GM21825 (cell line): ENCODE measurements around the gene NUAK1.

Experiments
- ATAC-seq: cut with Tn5 transposase; IDR thresholded peaks from one replicate; pipeline ENCODE4 v1.9.1; 2021; ENCODE audit warnings: mild to moderate bottlenecking, moderate library complexity; ENCODE audit not compliant: unreplicated experiment

Gene NUAK1

DNA sequence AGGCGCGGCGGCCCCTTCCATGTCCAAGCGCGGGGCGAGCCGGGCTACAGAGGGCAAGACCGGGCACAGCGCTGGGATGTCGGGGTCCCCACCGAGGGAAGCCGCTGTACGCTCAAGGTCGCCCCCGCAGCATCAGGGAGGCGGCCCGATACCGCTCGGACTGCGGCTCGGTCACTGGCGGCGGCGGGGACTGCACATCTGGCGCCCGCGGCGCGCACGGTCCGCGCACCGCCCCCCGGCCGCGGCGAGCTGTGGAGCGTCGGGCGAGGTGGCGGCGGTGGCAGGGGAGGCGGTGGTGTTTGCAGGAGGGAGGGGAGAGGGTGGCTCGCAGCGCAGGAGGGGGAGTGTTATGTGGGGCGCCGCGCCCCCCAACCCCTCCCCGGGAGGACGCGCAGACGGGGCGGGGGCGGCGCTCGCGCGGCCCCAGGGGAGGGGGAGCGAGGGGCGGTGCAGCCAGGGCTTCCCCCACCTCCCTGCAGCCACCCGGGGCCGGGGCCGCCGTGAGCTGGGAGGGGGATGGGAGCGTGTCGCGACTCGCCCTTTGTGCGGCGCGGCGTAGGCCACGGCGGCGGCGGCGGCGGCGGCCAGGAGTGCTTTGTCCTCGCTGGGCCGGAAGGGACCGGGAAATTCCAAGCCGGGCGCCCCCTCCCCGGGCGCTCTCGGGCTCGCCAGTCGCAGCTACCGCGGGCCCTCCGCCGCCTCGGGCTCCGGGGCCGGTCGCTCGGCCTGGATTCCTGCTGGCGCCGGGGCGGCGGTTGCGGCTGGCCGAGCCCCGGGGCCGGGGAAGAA, at the start of gene NUAK1:
Gene NUAK1 (minus strand): TSS at position 322 of the 789 bp plus-strand sequence. CDS start 301 bp downstream, at position 21.
- ATAC-seq: no peak

DNA sequence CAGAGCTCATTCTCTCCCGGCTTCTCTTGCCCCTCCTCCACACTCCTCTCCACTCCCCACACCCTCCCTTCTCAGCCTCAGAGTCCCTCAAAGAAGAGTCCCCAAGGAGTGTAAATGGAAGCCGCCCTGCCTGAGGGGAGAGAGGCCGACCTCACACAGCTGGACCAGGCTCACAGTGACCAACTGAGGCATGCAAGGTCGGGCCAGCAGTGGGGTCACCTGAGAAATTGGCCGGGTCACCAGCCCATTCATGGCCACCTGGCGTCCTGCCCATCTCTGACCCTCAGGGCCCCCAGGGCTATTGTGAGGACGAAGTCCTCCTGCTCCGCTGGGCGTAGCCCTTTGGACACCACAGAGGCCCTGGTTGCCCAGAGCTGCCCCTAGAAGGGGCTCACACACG, 49.5 kb upstream of the NUAK1 start:
- ATAC-seq: no peak

DNA sequence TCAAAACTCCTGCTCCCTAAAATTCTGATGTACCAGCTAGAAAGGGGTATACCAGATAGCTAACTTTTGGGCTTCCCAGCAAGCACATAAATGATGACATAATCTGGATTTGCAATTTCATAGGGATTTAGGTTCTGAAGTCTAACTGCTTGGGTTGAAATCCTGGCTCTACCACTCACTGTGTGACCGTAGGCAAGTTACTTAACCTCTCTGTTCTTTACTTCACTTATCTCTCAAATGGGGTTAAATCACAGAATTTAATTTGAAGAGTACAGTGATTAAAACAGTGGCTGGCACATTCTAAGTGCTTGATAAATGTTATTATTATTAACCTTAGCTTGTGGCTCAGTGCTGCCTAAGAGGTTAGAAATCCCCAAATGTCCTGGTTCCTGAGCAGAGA, 49.1 kb upstream of the NUAK1 start:
- ATAC-seq: no peak

DNA sequence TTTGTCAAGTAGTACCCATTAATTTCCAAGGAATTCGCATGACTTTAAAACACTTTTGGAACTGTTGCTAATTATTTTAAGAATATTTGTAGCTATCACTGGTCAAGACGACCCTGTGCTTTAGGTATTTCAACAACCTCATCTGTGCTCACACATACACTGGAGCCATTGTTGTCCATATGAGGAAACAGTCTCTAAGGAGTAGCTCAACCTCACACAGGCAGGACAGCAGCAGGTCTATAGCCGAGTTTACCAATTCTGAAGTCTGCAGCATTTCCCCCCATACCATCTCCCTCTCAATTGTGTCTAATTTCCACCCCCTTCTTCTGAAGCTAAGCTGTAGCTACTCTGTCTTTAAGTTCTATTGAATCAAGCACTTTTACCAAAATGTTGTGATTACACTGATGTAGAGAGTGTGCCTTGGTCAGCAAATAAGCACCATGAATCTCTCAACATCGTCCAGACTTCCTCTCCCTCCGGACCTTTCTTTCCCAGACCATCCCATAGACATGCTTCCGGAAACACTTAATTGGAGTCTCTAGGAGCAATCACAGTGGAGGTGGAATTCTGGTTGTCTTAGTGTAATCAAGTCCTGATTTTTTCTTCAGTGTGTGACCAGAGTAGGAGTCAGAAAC, 48.5 kb upstream of the NUAK1 start:
- no peak for ATAC-seq

DNA sequence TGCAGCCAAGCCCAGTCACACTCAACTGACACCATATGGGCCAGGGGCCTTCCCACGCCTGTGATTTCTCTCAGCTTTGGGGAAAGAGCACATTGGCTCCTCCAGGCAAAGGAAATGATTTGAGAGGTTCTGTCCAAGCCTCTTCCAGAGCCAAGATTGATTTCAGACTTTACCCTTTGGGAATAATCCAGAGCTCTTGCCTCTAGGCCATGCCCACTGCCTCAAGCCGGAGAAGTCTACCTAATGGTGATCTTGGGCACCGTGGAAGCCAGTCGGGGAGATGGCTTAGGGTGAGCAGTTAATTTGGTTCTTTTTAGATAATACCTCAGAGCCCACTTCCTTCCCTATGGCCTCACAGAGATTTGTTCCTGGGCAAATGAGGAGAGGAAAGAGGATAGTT, 45.0 kb upstream of the NUAK1 start:
- no peak for ATAC-seq

DNA sequence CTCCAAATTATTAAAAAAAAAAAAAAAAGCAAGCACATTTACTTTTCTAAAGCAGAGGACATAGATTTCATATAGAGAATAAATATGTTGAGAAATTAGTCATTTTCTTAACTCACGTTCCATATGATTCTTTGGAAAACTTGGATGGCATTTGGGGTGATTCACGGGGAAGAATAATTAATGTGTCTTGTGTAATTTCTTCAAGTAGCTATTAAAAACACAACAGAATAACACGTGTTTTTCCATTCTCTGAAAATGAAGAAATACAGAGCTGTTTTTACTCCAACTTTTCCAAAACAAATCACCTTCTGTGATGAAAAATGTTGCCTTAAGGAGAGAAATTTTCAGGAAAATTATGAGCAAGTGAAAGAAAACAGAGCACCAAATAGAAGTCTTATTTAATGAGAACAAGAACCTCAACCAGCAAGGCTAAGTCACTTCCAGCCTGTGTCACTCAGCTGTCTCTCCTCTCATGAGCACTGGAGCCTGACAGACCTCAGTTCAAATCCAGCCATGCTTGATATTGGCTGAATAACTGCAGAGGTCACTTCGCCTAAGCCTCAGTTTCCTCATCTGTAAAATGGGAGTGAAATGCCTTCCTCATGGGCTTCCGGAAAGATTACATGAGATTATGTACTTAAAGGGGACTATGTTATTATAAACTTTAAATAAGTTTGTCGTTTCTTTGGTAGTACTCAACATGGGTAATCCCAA, 42.8 kb upstream of the NUAK1 start:
- ATAC-seq: no peak

DNA sequence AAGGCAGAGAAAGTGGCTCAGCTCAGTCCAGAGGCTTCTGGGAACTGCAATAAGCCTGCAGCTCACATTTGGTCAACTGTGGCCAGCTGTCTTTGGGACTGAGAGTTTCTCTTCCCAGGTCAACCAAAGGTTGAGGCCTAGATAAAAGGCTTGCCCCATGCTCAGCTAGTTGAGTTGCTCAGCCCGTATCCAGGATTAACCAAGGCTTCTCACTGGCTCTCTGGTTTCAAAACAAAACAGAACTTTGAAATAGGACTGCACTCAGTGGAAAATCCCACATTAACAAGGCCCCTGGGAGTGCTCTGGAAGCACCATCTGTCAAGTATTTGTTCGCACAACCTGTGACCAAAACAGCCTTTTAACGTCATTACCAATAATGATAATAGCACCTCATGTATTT, 40.3 kb upstream of the NUAK1 start:
- no peak for ATAC-seq

DNA sequence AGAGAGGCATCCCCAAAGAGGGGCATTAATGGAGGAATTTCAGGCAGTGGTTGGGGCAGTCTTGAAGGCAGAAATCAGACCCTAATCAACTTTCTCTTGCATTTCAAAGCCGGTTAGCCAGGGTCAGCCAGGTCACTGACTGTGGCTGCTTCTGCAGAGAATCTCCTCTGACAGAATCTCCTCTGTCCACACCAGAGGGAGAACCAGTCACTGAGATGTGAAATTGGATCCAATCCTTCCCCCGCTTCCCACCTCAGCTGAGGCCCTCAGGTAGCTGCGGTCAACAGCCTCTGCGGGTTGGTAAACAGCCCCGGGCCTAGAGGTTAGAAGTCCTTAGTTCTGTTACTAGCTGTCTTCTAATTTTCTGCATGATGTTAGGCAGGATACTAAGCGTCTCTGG, 39.8 kb upstream of the NUAK1 start:
- no peak for ATAC-seq

DNA sequence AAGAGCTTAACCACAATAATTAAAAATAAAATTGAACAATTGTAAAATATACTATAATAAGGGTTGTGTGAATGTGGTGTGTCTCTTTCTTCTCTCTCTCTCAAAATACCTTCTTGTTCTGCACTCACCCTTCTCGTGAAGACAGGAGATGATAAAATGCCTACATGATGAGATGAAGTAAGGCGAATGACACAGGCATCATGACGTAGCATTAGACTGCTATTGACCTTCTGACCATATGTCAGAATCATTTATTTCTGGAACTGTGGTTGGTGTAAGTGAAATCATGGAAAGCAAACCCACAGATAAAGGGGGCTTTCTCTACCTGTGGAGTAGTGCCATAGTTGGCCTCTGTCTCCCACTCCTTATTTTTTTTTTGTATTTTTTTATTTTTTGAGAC, 37.8 kb upstream of the NUAK1 start:
- ATAC-seq: no peak

DNA sequence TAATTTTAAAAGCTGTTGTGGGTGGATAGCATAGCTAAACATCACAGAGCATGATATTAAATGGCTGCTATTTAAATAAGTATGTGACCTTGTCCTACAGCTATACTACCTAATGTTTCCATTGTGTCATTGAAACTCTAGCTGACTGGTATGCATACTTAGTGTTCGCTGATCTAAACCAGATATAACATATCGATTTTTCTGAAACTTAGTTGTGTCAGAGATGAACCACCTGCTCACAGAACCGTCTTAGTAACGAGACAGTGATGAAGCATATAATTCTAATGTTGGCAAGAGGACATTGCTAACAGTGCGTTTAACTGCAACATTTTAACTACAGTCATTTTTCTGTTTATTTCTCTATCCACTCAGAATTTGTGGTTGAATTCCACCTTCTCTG, 36.1 kb upstream of the NUAK1 start:
- no peak for ATAC-seq

DNA sequence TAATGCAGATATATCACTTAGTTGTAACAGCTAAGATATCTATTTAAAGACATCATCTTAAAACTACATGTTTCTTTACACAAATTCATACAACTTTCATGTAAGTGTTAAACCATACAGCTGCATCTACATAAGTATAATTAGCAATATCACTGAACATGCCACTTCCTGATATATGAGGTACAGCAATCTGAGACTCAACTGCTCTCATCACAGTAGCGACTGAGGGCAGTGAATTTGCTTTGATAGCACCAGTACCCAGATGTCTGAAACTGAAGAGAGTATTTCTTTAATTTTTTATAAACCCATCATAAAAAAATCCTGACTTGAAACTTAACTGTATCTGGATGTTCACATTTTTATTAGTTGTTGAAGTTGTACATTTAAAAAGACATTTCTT, 34.7 kb upstream of the NUAK1 start:
- no peak for ATAC-seq

DNA sequence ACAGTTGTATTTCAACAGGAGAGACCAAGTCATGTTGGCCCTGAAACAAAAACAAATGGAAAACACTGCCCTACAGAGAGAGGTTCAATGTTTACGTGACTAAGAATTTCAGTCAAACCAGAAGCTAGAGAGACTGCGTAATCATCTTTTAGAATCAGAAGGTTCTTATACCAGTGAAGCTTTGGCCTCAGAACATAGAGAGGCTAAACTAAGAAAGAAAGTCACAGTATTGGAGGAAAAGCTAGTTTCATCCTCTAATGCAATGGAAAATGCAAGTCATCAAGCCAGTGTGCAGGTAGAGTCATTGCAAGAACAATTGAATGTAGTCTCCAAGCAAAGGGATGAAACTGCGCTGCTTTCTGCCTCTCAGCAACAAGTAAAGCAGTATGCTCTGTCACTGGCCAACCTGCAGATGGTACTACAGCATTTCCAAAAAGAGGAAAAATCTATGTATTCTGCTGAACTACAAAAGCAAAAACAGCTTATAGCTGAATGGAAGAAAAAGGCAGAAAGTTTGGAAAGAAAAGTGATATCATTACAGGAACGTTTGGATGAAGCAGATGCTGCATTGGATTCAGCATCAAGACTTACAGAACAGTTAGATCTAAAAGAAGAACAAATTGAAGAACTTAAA, 32.5 kb upstream of the NUAK1 start:
- no peak for ATAC-seq

DNA sequence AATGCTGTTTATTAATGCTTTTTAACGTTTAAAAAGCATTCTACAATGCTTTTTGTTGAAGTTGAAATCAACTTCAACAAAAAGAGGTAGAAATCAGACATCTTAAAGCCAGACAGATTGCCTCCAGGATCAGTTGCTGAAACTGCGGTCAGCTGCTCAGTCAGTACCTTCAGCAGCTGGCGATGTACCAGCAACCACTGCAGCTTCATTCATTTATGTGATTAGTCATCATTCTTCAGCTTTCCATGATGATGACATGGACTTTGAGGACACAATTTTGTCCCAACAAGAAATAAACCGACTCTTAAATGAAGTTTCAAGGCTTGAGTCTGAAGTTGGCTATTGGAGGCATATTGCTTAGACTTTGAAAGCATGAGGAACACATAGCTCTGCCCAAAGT, 31.5 kb upstream of the NUAK1 start:
- ATAC-seq: no peak

DNA sequence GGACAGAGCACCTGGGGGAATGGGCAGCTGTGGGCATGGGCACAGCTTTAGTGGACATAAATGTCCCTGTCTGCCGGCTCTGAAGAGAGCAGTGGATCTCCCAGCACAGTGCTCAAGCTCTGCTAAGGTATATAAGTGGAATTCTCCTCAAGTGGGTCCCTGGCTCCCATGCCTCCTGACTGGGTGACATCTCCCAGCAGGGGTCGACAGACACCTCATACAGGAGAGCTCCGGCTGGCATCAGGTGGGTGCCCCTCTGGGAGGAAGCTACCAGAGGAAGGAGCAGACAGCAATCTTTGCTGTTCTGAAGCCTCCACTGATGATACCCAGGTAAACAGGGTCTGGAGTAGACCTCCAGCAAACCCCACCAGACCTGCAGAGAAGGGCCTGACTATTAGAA, 25.0 kb upstream of the NUAK1 start:
- ATAC-seq: no peak

DNA sequence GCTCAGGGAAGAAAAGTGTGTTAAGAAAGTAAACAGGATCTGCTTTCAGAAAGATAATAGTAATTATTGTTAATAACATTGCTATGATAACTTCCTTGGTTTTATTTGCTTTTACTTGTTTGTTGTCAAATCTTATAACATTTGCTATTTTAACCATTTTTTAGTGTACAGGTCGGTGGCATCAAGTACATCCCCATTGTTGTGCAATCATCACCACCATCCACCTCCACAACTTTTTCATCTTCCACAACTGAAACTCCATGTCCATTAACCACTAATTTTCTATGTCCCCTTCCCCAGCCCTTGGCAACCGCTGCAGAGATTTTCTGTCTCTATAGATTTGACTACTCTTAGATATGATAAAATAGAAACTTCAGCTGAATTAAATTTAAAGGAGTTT, 22.7 kb upstream of the NUAK1 start:
- no peak for ATAC-seq

DNA sequence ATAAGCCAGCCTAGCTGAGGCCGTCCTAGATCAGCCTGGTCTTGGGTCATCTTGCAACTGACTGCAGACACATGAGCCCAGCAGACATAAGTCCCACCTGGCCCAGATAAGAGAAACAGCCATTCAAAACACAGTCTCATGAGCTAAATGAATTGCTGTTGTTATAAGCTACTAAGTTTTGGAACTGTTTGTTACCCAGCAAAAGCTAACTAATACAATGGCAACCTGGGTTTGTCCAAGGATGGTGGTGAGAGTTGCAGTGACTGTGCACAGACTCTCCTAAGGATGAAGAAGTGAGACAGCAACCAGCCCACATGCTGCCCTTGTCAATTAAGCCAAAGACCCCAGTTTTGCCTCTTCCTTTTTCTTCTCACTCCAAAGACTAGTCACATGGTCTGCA, 22.2 kb upstream of the NUAK1 start:
- no peak for ATAC-seq

DNA sequence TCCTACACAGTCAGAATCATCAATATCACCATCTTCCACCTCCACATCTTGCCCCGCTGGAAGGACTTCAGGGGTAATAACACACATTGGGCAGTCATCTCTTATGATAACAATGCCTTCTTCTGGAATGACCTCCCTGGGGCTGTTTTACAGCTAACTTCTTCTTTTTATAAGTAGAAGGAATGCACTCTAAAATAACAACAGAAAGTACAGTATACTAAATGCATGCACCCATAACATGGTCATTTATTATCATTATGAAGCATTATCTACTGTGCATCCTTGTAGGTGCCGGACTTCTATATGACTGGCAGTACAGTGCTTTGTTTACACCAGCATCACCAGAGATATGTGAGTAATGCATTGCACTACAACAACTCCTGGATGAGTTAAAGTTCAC, 19.0 kb upstream of the NUAK1 start:
- ATAC-seq: no peak

DNA sequence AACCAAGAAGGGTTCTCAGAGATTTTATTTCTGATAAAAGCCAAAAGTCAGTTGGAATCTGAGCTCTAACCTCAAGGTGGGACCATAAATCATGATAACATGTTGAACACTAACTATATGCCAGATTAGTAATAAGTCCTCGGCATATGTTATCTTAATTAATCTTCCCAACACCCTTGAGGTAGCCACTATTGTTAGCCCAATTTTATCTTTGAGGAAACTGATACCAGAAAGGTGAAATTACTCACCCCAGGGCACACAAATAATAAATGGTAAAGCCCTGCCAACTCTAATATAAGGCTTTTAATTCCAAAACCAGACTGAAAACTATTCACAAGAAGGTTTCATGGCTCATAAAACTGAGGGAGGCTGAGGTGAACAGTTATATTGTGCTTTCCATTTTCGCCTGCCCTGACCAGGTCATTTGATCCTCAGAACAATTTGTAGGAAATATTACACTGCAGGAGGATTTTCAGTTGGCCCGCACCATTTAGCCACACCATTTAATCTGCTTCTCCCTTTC, 16.1 kb upstream of the NUAK1 start:
- no peak for ATAC-seq

DNA sequence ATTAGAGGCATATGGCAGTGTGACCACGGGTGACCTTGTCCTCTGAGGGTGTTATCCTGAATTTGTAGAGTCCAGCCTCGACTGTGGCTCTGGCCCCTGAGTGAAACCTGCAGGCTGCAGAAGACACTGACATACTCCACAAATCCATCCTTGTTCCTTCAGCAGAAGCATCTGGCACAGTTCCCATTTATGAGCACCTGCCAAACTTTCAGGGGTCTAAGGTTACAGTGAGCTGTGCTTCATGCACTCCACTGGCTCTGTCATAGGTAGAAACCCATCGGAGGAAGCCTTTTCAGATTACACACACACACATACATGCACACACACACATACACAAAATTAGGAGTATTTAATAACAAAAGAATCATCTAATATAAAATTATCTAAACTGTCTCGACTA, 13.6 kb upstream of the NUAK1 start:
- no peak for ATAC-seq

DNA sequence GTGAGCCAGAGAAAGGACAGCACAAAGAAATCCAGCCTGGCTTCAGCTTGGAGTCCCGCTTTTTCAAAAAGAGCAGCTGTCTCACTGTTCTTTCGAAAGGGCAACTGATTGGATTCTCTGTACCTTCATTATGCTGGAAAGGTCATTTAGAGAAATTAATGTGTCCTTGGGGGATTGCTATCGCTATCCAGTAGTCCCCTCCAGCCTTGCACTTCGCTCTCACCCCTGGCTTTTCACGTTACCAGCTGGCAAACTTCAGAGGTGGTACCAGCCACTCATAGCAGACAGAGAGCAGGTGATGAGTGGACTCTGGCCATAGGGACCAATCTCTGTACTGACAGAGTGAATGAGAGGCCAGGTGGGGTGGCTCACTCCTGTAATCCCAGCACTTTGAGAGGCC, 11.8 kb upstream of the NUAK1 start:
- no peak for ATAC-seq

DNA sequence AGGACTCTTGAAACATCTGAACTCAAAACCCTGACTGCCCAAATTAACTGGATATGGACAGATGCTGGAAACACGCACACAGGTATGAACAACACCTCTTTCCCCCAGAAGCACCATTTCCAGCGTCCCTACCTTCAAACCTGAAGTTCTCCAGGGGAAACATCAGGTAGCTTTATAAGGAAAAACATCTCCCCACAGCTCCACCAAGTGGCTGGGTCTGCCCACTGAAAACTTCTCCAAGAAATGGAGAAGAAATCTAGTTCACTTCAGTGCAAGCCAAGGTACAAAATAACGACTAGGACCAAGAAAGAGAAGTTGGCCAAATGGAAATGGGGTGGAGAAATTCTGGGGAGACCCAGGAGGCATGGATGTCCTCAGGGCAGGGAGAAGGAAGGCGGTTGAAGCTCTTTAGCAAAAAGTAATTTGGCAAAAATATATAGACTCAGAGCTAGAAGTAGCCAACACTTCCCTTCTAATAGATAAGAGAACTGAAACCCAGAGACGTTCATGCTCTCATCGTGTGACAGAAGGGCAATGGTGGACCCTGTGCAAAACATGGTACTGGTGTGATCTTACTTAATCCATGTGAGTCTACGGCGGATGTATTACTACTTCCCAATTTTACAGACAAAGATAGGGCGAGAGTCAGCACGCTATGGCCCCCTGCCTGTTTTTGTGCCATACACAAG, 10.5 kb upstream of the NUAK1 start:
- no peak for ATAC-seq
